OCI-LY7 (cell line): Measurements from ENCODE around the gene NPIPB8. TPM values are rescaled to one million over a fixed set of nuclear protein-coding genes. Genes with fewer than 3 reads are reported as not detected.
"Not testable (repeated sequence)": the region's sequence is repeated elsewhere in the genome, so short reads cannot be mapped to it uniquely, and the experiment has no call there.

Experiments used
- BruUV-seq: library from RNA; stranded (reverse); fragments of 400-500 nt; replicated peaks from 2 replicates; lab custom pipeline; 2021; lab: Mats Ljungman, UMichigan
- CTCF ChIA-PET: fragments of 300-600 bp; sonication (Branson Sonifier 250); formaldehyde crosslinking; loops from one replicate; lab custom pipeline; 2022; ENCODE audit warnings: antibody characterized with exemption; ENCODE audit not compliant: unreplicated experiment; lab: Charles Lee
- POLR2A ChIA-PET: fragments of 300-600 bp; sonication (Branson Sonifier 250); formaldehyde crosslinking; loops from one replicate; lab custom pipeline; 2022; ENCODE audit warnings: antibody characterized with exemption; lab: Charles Lee
- DNase-seq: peaks from one replicate; pipeline ENCODE4 v3.0.0-alpha.2; 2015; ENCODE audit warnings: low spot score
- H2AFZ ChIP-seq: fragments of 200-600 bp; sonication (generic), shearing (Covaris generic); 2 replicates; pipeline ENCODE4 v1.6.1; 2014; ENCODE audit warnings: mild to moderate bottlenecking, antibody characterized with exemption, low read length, moderate library complexity
- H3K27ac ChIP-seq: fragments of 200-600 bp; sonication (generic); 2 replicates; pipeline ENCODE4 v1.5.1; 2014; ENCODE audit warnings: mixed run types, low read depth, mild to moderate bottlenecking, moderate library complexity, low read length, inconsistent platforms; ENCODE audit not compliant: poor library complexity, severe bottlenecking
- H3K36me3 ChIP-seq: fragments of 200-600 bp; sonication (generic); 2 replicates; pipeline ENCODE4 v1.6.1; 2014; ENCODE audit warnings: mild to moderate bottlenecking, antibody characterized with exemption, low read length, moderate library complexity, mixed read lengths; ENCODE audit not compliant: insufficient read depth
- H3K4me1 ChIP-seq: fragments of 200-600 bp; sonication (generic); 2 replicates; pipeline ENCODE4 v1.5.1; 2014; ENCODE audit warnings: mild to moderate bottlenecking, low read length; ENCODE audit not compliant: insufficient read depth, poor library complexity, severe bottlenecking
- H3K4me2 ChIP-seq: fragments of 200-600 bp; sonication (generic); 2 replicates; pipeline ENCODE4 v1.6.1; 2014; ENCODE audit warnings: mild to moderate bottlenecking, low read length
- H3K4me3 ChIP-seq: fragments of 200-600 bp; sonication (generic); 2 replicates; pipeline ENCODE4 v1.5.1; 2014; ENCODE audit warnings: mild to moderate bottlenecking, low read depth, low read length; ENCODE audit not compliant: poor library complexity, severe bottlenecking
- H3K79me2 ChIP-seq: fragments of 200-600 bp; sonication (generic); 2 replicates; pipeline ENCODE4 v1.6.1; 2016; ENCODE audit warnings: low read depth, mild to moderate bottlenecking, low read length, moderate library complexity, mixed read lengths; ENCODE audit not compliant: insufficient read depth
- H3K9me2 ChIP-seq: fragments of 200-600 bp; sonication (generic); 2 replicates; pipeline ENCODE4 v1.6.1; 2016; ENCODE audit warnings: mild to moderate bottlenecking, low read length, mixed read lengths; ENCODE audit not compliant: insufficient read depth
- H3K9me3 ChIP-seq: fragments of 200-600 bp; sonication (generic); 2 replicates; pipeline ENCODE4 v1.6.1; 2014; ENCODE audit warnings: mild to moderate bottlenecking, mixed run types, low read length, mixed read lengths
- H4K20me1 ChIP-seq: fragments of 200-600 bp; sonication (generic); 2 replicates; pipeline ENCODE4 v1.6.1; 2014; ENCODE audit warnings: mild to moderate bottlenecking, antibody characterized with exemption, low read length, moderate library complexity, mixed read lengths; ENCODE audit not compliant: insufficient read depth
- CTCF ChIP-seq: fragments of 200-600 bp; sonication (generic); conservative IDR thresholded peaks from 2 replicates; pipeline ENCODE4 v1.5.1; 2014; ENCODE audit warnings: mild to moderate bottlenecking, antibody characterized with exemption, low read length, moderate library complexity, mixed read lengths
- intact Hi-C: fragments of 100-400 bp; cut with micrococcal nuclease; formaldehyde crosslinking; loops from one replicate; pipeline ENCODE4 v1.10.0; 2022; ENCODE audit not compliant: unreplicated experiment
- total RNA-seq, 2 experiments: library from RNA; depleted of rRNA in 1 of 2; stranded (reverse); fragments of >200 nt in 1 of 2; shearing (Covaris generic) in 1 of 2; gene quantifications; 2 replicates each; pipeline ENCODE4 v1.2.3, GENCODE V29; 2014 to 2022

Gene NPIPB8
- total RNA-seq, 2 experiments from 2014 or later = 0.50 to 1.6 TPM

GRCh38 chr16:28613912-28614311, 24.0 kb upstream of the NPIPB8 start:
- H3K36me3 ChIP-seq = peaks cover 40% of the 10 kb centered on the region
- H4K20me1 ChIP-seq, H3K9me3 ChIP-seq, DNase-seq, H2AFZ ChIP-seq, H3K27ac ChIP-seq, intact Hi-C loops, H3K4me2 ChIP-seq, BruUV-seq, POLR2A ChIA-PET, H3K9me2 ChIP-seq, H3K4me3 ChIP-seq, CTCF ChIA-PET: not testable (repeated sequence)
- peaks cover 36% of the 10 kb centered on the region for H3K4me1 ChIP-seq
- peaks cover 26% of the 10 kb centered on the region; the same call in 1 of the 2 replicates for H3K79me2 ChIP-seq

- DNase-seq, H3K9me2 ChIP-seq, H3K27ac ChIP-seq, POLR2A ChIA-PET, CTCF ChIA-PET, H3K4me3 ChIP-seq, H2AFZ ChIP-seq, H4K20me1 ChIP-seq, H3K4me2 ChIP-seq, intact Hi-C loops, BruUV-seq, H3K9me3 ChIP-seq: not testable (repeated sequence)
- peaks cover 42% of the 10 kb centered on the region for H3K4me1 ChIP-seq
- H3K79me2 ChIP-seq = peaks cover 31% of the 10 kb centered on the region
- peaks cover 41% of the 10 kb centered on the region for H3K36me3 ChIP-seq
These were observed 23.3 kb upstream of the NPIPB8 start for GRCh38 chr16:28614561-28614960.

- CTCF ChIA-PET, H3K4me3 ChIP-seq, BruUV-seq, H3K9me2 ChIP-seq, H3K27ac ChIP-seq, H2AFZ ChIP-seq, H4K20me1 ChIP-seq, H3K4me2 ChIP-seq, H3K9me3 ChIP-seq: not testable (repeated sequence)
- H3K4me1 ChIP-seq = peaks cover 52% of the 10 kb centered on the region
- peak; percentile 35 for DNase-seq
- intact Hi-C loops = loop anchor here (5.0 kb wide), 1 partner anchor 63 kb away; the partner anchor contains the start of gene SGF29
- POLR2A ChIA-PET = interaction anchor here (0.6 kb wide), 2 partner anchors 19 to 1189 kb away, joined by 3 read pairs; no protein-coding TSS in a partner anchor
- peak; percentile 64 for TF ChIP-seq CTCF
- H3K36me3 ChIP-seq = peaks cover 42% of the 10 kb centered on the region
- H3K79me2 ChIP-seq = peaks cover 41% of the 10 kb centered on the region
These were observed 22.2 kb upstream of the NPIPB8 start for GRCh38 chr16:28615486-28616223.

- H4K20me1 ChIP-seq, H3K27ac ChIP-seq, BruUV-seq, DNase-seq, H3K9me2 ChIP-seq, H2AFZ ChIP-seq, H3K9me3 ChIP-seq, H3K4me2 ChIP-seq, H3K4me3 ChIP-seq, CTCF ChIA-PET: not testable (repeated sequence)
- Histone ChIP-seq H3K36me3 (peaks cover 42% of the 10 kb centered on the region), H3K79me2 (peaks cover 41% of the 10 kb centered on the region), H3K4me1 (peaks cover 57% of the 10 kb centered on the region)
- POLR2A ChIA-PET = interaction anchor here (0.6 kb wide), 2 partner anchors 20 to 1190 kb away, joined by 3 read pairs; no protein-coding TSS in a partner anchor
- intact Hi-C loops = loop anchor here (5.0 kb wide), 1 partner anchor 64 kb away; the partner anchor contains the start of gene SGF29
These were observed 21.7 kb upstream of the NPIPB8 start for GRCh38 chr16:28616224-28616577.
